Astrocyte (in vitro differentiated cells and primary cell): ENCODE results near the gene PTPRM. TPM values are rescaled to one million over a fixed set of nuclear protein-coding genes. Genes with fewer than 3 reads are reported as not detected.

ENCODE experiments used
- DNase-seq: peaks from one replicate; pipeline ENCODE4 v3.0.0-alpha.2; 2010; ENCODE audit warnings: low read depth
- FAIRE-seq: peaks from 2 replicates; lab custom pipeline; 2011; peaks lifted over from hg19 to GRCh38; lab: Jason Lieb, UNC
- H2AFZ ChIP-seq: 2 replicates; pipeline ENCODE4 v1.6.0; 2012; ENCODE audit warnings: low read depth, low read length, inconsistent platforms
- H3K27ac ChIP-seq: 2 replicates; pipeline ENCODE4 v1.5.1; 2011; ENCODE audit warnings: low read depth, low read length, inconsistent platforms
- H3K27me3 ChIP-seq: 2 replicates; pipeline ENCODE4 v1.6.0; 2011; ENCODE audit warnings: low read length, inconsistent platforms; ENCODE audit not compliant: insufficient read depth
- H3K36me3 ChIP-seq: 2 replicates; pipeline ENCODE4 v1.5.1; 2011; ENCODE audit warnings: low read length, inconsistent platforms; ENCODE audit not compliant: insufficient read depth
- H3K4me1 ChIP-seq: 2 replicates; pipeline ENCODE4 v1.5.1; 2011; ENCODE audit warnings: low read length, inconsistent platforms; ENCODE audit not compliant: insufficient read depth
- H3K4me2 ChIP-seq: 2 replicates; pipeline ENCODE4 v1.6.0; 2012; ENCODE audit warnings: low read length, inconsistent platforms
- H3K4me3 ChIP-seq: 2 replicates; pipeline ENCODE4 v1.5.1; 2011; ENCODE audit warnings: low read depth, mild to moderate bottlenecking, low read length, inconsistent platforms; ENCODE audit not compliant: insufficient read depth
- H3K79me2 ChIP-seq: 2 replicates; pipeline ENCODE4 v1.6.0; 2012; ENCODE audit warnings: mild to moderate bottlenecking, low read length, inconsistent platforms; ENCODE audit not compliant: insufficient read depth
- H3K9ac ChIP-seq: 2 replicates; pipeline ENCODE4 v1.6.0; 2012; ENCODE audit warnings: mild to moderate bottlenecking, low read length, inconsistent platforms
- H3K9me3 ChIP-seq: 2 replicates; pipeline ENCODE4 v1.5.1; 2012; ENCODE audit warnings: low read depth, mild to moderate bottlenecking, low read length, inconsistent platforms; ENCODE audit not compliant: insufficient read depth
- H4K20me1 ChIP-seq: 2 replicates; pipeline ENCODE4 v1.6.0; 2012; ENCODE audit warnings: low read length, inconsistent platforms; ENCODE audit not compliant: insufficient read depth
- H3K27ac Mint-ChIP-seq: one replicate; pipeline ENCODE4 v1.8.0; 2021; ENCODE audit warnings: mild to moderate bottlenecking, mixed read lengths; ENCODE audit not compliant: unreplicated experiment
- H3K27me3 Mint-ChIP-seq: one replicate; pipeline ENCODE4 v1.8.0; 2021; ENCODE audit warnings: low read depth, mixed read lengths; ENCODE audit not compliant: unreplicated experiment
- H3K36me3 Mint-ChIP-seq: one replicate; pipeline ENCODE4 v1.8.0; 2021; ENCODE audit warnings: low read depth, mixed read lengths; ENCODE audit not compliant: unreplicated experiment
- H3K4me1 Mint-ChIP-seq: one replicate; pipeline ENCODE4 v1.8.0; 2021; ENCODE audit warnings: low read depth, mixed read lengths; ENCODE audit not compliant: unreplicated experiment
- H3K4me3 Mint-ChIP-seq: one replicate; pipeline ENCODE4 v1.8.0; 2021; ENCODE audit warnings: mild to moderate bottlenecking, moderate library complexity, mixed read lengths; ENCODE audit not compliant: unreplicated experiment
- H3K9me3 Mint-ChIP-seq: one replicate; pipeline ENCODE4 v1.8.0; 2021; ENCODE audit warnings: mild to moderate bottlenecking, mixed read lengths; ENCODE audit not compliant: unreplicated experiment
- EZH2 ChIP-seq: IDR thresholded peaks from 2 replicates; pipeline ENCODE4 v1.6.1; 2012; ENCODE audit warnings: mild to moderate bottlenecking, low read length, inconsistent platforms; ENCODE audit not compliant: insufficient read depth
- total RNA-seq: library from RNA; stranded (reverse); gene quantifications from 2 replicates; pipeline ENCODE4 v1.2.1, GENCODE V29; 2021
- TF ChIP-seq, protein P1 (sequence below): IDR thresholded peaks from 2 replicates; pipeline ENCODE4 v1.5.1; 2011; ENCODE audit warnings: low read depth, mild to moderate bottlenecking, inconsistent platforms, low read length, moderate library complexity; ENCODE audit not compliant: insufficient read depth

PTPRM gene
- total RNA-seq, 1 donor from 2014 or later: 59.6 TPM

DNA sequence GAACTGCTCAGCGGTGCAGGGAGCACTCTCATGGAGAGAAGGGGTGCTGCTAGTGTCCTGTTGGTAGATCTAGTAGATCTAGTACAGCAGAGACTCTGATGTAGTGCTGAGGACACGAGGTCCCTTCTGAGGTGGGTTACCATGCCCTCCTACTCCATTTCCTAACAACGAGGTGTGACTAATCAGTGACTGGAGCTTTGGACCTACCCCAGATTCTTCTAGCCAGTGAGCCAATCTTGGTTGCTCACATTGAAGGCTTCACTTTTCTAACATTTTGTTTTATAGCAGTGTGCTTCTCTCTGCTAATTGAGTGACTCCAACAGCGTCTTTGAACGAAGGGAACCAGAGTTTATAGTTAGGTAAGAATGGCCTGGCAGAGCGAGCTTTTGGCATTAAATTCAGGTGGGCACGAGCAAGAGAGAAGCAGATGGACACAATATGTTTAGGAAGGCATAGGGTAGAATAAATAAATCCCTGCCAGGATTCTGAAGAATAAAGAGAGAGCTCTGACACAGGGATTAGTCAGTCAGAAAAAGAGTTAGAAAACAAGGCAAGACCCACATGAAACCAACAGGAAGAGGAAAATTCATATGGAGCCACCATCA lies 736.1 kb downstream of the PTPRM start:
- no peak overlapping the region for H3K27ac Mint-ChIP-seq
- H3K9me3 Mint-ChIP-seq: no peaks in the 10 kb centered on the region
- peak overlapping the region; percentile 21 for H3K4me2 ChIP-seq
- peaks cover 12% of the 10 kb centered on the region for H3K4me1 ChIP-seq
- peaks cover 5% of the 10 kb centered on the region for H3K36me3 Mint-ChIP-seq
- no peaks in the 10 kb centered on the region for H3K27me3 Mint-ChIP-seq
- peaks cover 11% of the 10 kb centered on the region for H3K4me1 Mint-ChIP-seq
- no peak for TF ChIP-seq EZH2
- TF ChIP-seq, protein P1, sequence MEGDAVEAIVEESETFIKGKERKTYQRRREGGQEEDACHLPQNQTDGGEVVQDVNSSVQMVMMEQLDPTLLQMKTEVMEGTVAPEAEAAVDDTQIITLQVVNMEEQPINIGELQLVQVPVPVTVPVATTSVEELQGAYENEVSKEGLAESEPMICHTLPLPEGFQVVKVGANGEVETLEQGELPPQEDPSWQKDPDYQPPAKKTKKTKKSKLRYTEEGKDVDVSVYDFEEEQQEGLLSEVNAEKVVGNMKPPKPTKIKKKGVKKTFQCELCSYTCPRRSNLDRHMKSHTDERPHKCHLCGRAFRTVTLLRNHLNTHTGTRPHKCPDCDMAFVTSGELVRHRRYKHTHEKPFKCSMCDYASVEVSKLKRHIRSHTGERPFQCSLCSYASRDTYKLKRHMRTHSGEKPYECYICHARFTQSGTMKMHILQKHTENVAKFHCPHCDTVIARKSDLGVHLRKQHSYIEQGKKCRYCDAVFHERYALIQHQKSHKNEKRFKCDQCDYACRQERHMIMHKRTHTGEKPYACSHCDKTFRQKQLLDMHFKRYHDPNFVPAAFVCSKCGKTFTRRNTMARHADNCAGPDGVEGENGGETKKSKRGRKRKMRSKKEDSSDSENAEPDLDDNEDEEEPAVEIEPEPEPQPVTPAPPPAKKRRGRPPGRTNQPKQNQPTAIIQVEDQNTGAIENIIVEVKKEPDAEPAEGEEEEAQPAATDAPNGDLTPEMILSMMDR: no peak
- DNase-seq (peak; percentile 27), FAIRE-seq (no peak)
- H3K4me3 ChIP-seq: no peak overlapping the region
- no peaks in the 10 kb centered on the region for H3K9me3 ChIP-seq
- no peak overlapping the region for H3K9ac ChIP-seq
- no peak overlapping the region for H2AFZ ChIP-seq
- H3K27ac ChIP-seq: no peak overlapping the region
- H3K36me3 ChIP-seq: no peaks in the 10 kb centered on the region
- H4K20me1 ChIP-seq: no peaks in the 10 kb centered on the region
- H3K4me3 Mint-ChIP-seq: no peak overlapping the region
- H3K27me3 ChIP-seq: no peaks in the 10 kb centered on the region
- H3K79me2 ChIP-seq: no peaks in the 10 kb centered on the region

DNA sequence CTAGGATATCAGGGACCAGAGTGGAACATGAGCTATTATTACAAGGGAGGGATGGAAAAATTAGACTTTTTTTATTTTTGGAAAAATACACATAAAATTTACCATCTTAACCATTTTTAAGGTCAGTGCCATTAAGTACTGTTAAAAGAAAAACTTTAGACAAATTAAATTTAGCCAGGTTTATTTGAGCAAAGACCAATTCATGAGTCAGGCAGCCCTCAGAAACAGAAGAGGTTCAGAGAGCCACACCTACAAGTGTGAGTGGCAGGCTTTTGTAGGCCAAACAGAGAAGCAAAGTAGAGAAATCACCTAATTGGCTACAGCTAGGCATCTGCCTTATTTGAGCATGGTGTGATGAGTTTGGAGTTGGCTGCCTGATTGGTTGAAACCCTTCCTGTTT lies 740.8 kb downstream of the PTPRM start:
- TF ChIP-seq EZH2: no peak
- Histone ChIP-seq H2AFZ (no peak overlapping the region), H4K20me1 (no peaks in the 10 kb centered on the region), H3K9me3 (no peaks in the 10 kb centered on the region), H3K27ac (no peak overlapping the region), H3K79me2 (no peaks in the 10 kb centered on the region), H3K36me3 (no peaks in the 10 kb centered on the region), H3K9ac (no peak overlapping the region), H3K4me1 (peaks cover 13% of the 10 kb centered on the region), H3K4me2 (no peak overlapping the region), H3K4me3 (no peak overlapping the region), H3K27me3 (no peaks in the 10 kb centered on the region)
- Mint-ChIP-seq H3K4me3 (no peak overlapping the region), H3K36me3 (peaks cover 17% of the 10 kb centered on the region), H3K27ac (no peak overlapping the region), H3K9me3 (peaks cover 2% of the 10 kb centered on the region), H3K27me3 (peaks cover 6% of the 10 kb centered on the region), H3K4me1 (peaks cover 12% of the 10 kb centered on the region)
- no peak for FAIRE-seq
- no peak for DNase-seq

DNA sequence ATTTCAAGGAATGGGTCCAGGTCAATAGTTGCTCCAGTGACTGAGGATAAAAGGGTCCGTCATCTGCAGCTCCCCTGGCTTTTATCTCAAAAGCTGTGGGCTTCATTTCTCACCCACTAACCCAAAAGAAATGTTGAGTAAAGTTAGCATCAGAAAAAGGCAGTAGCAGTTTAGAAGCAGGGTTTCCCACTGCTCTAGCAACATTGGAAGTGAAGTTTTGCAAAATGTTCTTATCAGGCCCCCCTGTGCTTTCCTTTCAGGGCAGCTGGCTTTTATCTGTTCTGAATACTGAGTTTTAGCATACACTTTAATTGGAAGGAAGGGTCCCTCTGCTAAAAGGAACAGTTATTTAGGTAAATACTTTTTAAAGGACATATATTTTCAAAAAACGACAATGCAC lies 745.9 kb downstream of the PTPRM start:
- Histone ChIP-seq H3K4me3 (no peak overlapping the region), H3K4me1 (peaks cover 4% of the 10 kb centered on the region), H3K27me3 (no peaks in the 10 kb centered on the region), H3K4me2 (peak overlapping the region; percentile 3), H3K79me2 (no peaks in the 10 kb centered on the region), H3K9me3 (no peaks in the 10 kb centered on the region), H2AFZ (no peak overlapping the region), H3K27ac (no peak overlapping the region), H3K36me3 (no peaks in the 10 kb centered on the region), H4K20me1 (no peaks in the 10 kb centered on the region), H3K9ac (no peak overlapping the region)
- H3K4me3 Mint-ChIP-seq: no peak overlapping the region
- FAIRE-seq (no peak), DNase-seq (no peak)
- H3K9me3 Mint-ChIP-seq: peaks cover 2% of the 10 kb centered on the region
- peaks cover 14% of the 10 kb centered on the region for H3K36me3 Mint-ChIP-seq
- peaks cover 5% of the 10 kb centered on the region for H3K4me1 Mint-ChIP-seq
- peaks cover 6% of the 10 kb centered on the region for H3K27me3 Mint-ChIP-seq
- TF ChIP-seq EZH2: no peak
- TF ChIP-seq, protein P1: no peak
- no peak overlapping the region for H3K27ac Mint-ChIP-seq
